Measurements from ENCODE around the gene ERVK3-1. TPM values are rescaled to one million over a fixed set of nuclear protein-coding genes. Genes with fewer than 3 reads are reported as not detected.

The ERVK3-1 gene
- 30.6 and 31.5 TPM in 2 replicates for total RNA-seq (2021; fragmentation: NEBNext Ultra II Directional; extraction: Animal tissue kit (Norgen Biotek cat#: 25700))
- polyA plus RNA-seq (2011; rRNA removed), result 28.1 and 29.9 TPM in 2 replicates
- 42.2 TPM for polyA plus RNA-seq (2011; cell fraction: cytosol; rRNA removed)
- 45.9 TPM for polyA plus RNA-seq (2011; cell fraction: nucleus; rRNA removed)
- polyA plus RNA-seq (2012, experiment 1 of 2), result 46.2 to 52.5 TPM (median 50.5 TPM) in 4 replicates
- polyA plus RNA-seq (2012, experiment 2 of 2), result 38.4 TPM
- 41.3 TPM for polyA plus RNA-seq (2013, experiment 1 of 2)
- polyA plus RNA-seq (2013, experiment 2 of 2), result 39.8 TPM
- polyA minus RNA-seq (2011; rRNA and poly(A)+ RNA removed), result 19.2 and 20.1 TPM in 2 replicates
- 14.2 TPM for polyA minus RNA-seq (2011; cell fraction: cytosol; rRNA and poly(A)+ RNA removed)
- 31.3 TPM for polyA minus RNA-seq (2011; cell fraction: nucleus; rRNA and poly(A)+ RNA removed)
- long read RNA-seq, experiment 1, transcript ERVK3-1-201 (4 exons, 1,469 nt), result major isoform, 16 of 40 reads
- long read RNA-seq, experiment 1, transcript ERVK3-1-204 (2 exons, 3,889 nt), result minor isoform, 6 of 40 reads
- long read RNA-seq, experiment 1, partial matches to known transcripts, result 6 of 40 reads
- long read RNA-seq, experiment 1, other reads (novel, unspliced or antisense), result 10 of 40 reads
- long read RNA-seq, experiment 2, transcript ERVK3-1-201 (4 exons, 1,469 nt), result major isoform, 68 of 84 reads
- long read RNA-seq, experiment 2, transcript ERVK3-1-202 (4 exons, 922 nt), result minor isoform, 5 of 84 reads
- long read RNA-seq, experiment 2, partial matches to known transcripts, result 0 of 84 reads
- long read RNA-seq, experiment 2, other reads (novel, unspliced or antisense), result 8 of 84 reads

GRCh38 chr19:58305065-58305931 lies at the start of gene ERVK3-1:
Gene ERVK3-1 (plus strand): TSS chr19:58305377. CDS start chr19:58312169, 6,792 bp downstream.
- Histone ChIP-seq H3K36me3 (ENCODE audit: control insufficient read depth in 2 of 4, insufficient read depth in 4 of 4, low read length in 3 of 4) (peaks cover 2 to 24% (median 15%) of the 10 kb centered on the region in 4 experiments; a peak in 6 of 8 replicates), H3K4me3 (ENCODE audit: extremely low read depth in 1 of 4, insufficient read depth in 2 of 4, low read depth in 3 of 4, low read length in 4 of 4) (peak within 1 kb of the TSS; percentile 87 to 99 (median 98)), H3K27me3 (replicated peaks in 1 of 4; ENCODE audit: control insufficient read depth in 3 of 4, extremely low read depth in 1 of 4, insufficient read depth in 3 of 4, low read length in 3 of 4) (no peaks in the 10 kb centered on the region), H2AFZ (ENCODE audit: low read length) (peak within 1 kb of the TSS; percentile 86; the same call in 1 of the 2 replicates), H3K27ac (ENCODE audit: low read depth, low read length) (peak within 1 kb of the TSS; percentile 63), H3K4me2 (ENCODE audit: insufficient read depth in 1 of 2, low read depth in 2 of 2, low read length in 2 of 2) (peak within 1 kb of the TSS; percentile 89 to 90), H2BK120ac (replicated peaks; ENCODE audit: low read depth, low read length) (no peak within 1 kb of the TSS), H3K9me3 (ENCODE audit: insufficient read depth in 2 of 2, low read depth in 1 of 2, low read length in 1 of 2) (no peaks in the 10 kb centered on the region), H3K79me2 (ENCODE audit: control insufficient read depth in 1 of 2, insufficient read depth in 2 of 2, low read length in 2 of 2) (peaks cover 0 to 13% of the 10 kb centered on the region in 2 experiments; a peak in 1 of 4 replicates), H4K20me1 (replicated peaks in 1 of 2; ENCODE audit: control insufficient read depth in 1 of 2, insufficient read depth in 2 of 2, low read length in 2 of 2) (peaks cover 5 to 7% of the 10 kb centered on the region in 2 experiments), H3K4ac (replicated peaks; ENCODE audit: insufficient read length, low read depth, low read length) (no peak within 1 kb of the TSS), H3K23ac (ENCODE audit: insufficient read length) (no peak within 1 kb of the TSS), H4K5ac (ENCODE audit: insufficient read length, low read depth, low read length) (peak within 1 kb of the TSS; percentile 93), H3K14ac (ENCODE audit: insufficient read length) (no peak within 1 kb of the TSS), H2BK5ac (ENCODE audit: low read depth, low read length) (peak within 1 kb of the TSS; percentile 84; the same call in 1 of the 2 replicates), H4K8ac (ENCODE audit: extremely low read depth, insufficient read depth, low read length) (peak within 1 kb of the TSS; percentile 66; the same call in 1 of the 2 replicates), H2BK15ac (ENCODE audit: low read length) (no peak within 1 kb of the TSS), H3K18ac (ENCODE audit: extremely low read depth, low read length) (no peak within 1 kb of the TSS), H3K9ac (replicated peaks in 1 of 4; ENCODE audit: extremely low read depth in 1 of 4, low read depth in 3 of 4, low read length in 3 of 4) (peak within 1 kb of the TSS; percentile 56 to 93 (median 74)), H3K79me1 (ENCODE audit: low read depth, low read length) (no peaks in the 10 kb centered on the region; the same call in 1 of the 2 replicates), H2AK5ac (ENCODE audit: low read depth, low read length) (no peak within 1 kb of the TSS), H3K4me1 (replicated peaks in 1 of 4; ENCODE audit: control insufficient read depth in 3 of 4, insufficient read depth in 4 of 4, low read length in 3 of 4) (peaks cover 0 to 3% (median 1%) of the 10 kb centered on the region in 4 experiments; a peak in 3 of 7 replicates), H4K91ac (replicated peaks; ENCODE audit: insufficient read length, low read length) (peak within 1 kb of the TSS; percentile 88), H2BK20ac (ENCODE audit: low read length) (no peak within 1 kb of the TSS), H3K23me2 (ENCODE audit: low read depth, low read length) (peaks cover 6% of the 10 kb centered on the region), H2BK12ac (ENCODE audit: low read depth, low read length) (no peak within 1 kb of the TSS), H3K56ac (replicated peaks; ENCODE audit: insufficient read length, low read depth, low read length) (no peak within 1 kb of the TSS)
- ChIA-PET POLR2A (ENCODE audit: partially characterized antibody) (interaction anchor here (0.7 to 2.6 kb wide), 23 partner anchors 8 to 122 kb away, joined by 3 to 14 read pairs (median 4); partner anchors contain the start of genes ZNF274, ZNF544, ZNF8 and ZSCAN22), CTCF (ENCODE audit: partially characterized antibody) (interaction anchor here (1.5 kb wide), 1 partner anchor 112 kb away, joined by 3 read pairs; no protein-coding TSS in a partner anchor)
- FAIRE-seq, result peak; percentile 80
- peak; percentile 83 to 91 for DNase-seq (ENCODE audit: low read depth in 1 of 2, low spot score in 2 of 2)
- 1% methylated on average over 52 of the region's 55 CpGs; no CpG with 5 or more reads in 1 of the 2 experiments for WGBS, 2 experiments (ENCODE audit: extremely low coverage in 1 of 2, insufficient coverage in 1 of 2, insufficient read length in 1 of 2, insufficient replicate concordance in 2 of 2, low coverage in 1 of 2, low lambda C conversion rate in 2 of 2, missing lambda C conversion rate in 1 of 2)
- TF ChIP-seq SAP30 (IDR thresholded peaks at IDR 0.05; ENCODE audit: insufficient read depth, insufficient replicate concordance, low read length) (peak; percentile 62), SIRT6 (IDR thresholded peaks at IDR 0.05; ENCODE audit: low read length) (no peak), RAD21 (IDR thresholded peaks at IDR 0.05 in 1 of 2, conservative IDR thresholded peaks at IDR 0.05 in 1 of 2; ENCODE audit: low read depth in 2 of 2, low read length in 2 of 2) (no peak), NANOG (IDR thresholded peaks at IDR 0.05; ENCODE audit: insufficient read depth, low read depth, low read length, poor library complexity, severe bottlenecking) (no peak)
